H1 (cell line): Measurements from ENCODE around the gene STAT4. TPM values are rescaled to one million over a fixed set of nuclear protein-coding genes. Genes with fewer than 3 reads are reported as not detected.

ENCODE experiments used
- CTCF ChIA-PET: fragments of 300-600 bp; sonication (Branson Sonifier 250); formaldehyde crosslinking; loops from one replicate; lab custom pipeline; 2021; ENCODE audit not compliant: partially characterized antibody; lab: Charles Lee
- POLR2A ChIA-PET: fragments of 300-600 bp; sonication (Branson Sonifier 250); formaldehyde crosslinking; loops from one replicate; lab custom pipeline; 2021; ENCODE audit warnings: inconsistent platforms; ENCODE audit not compliant: partially characterized antibody; lab: Charles Lee
- DNase-seq, 2 experiments: peaks; one replicate each; pipeline versions ENCODE4 v3.0.0 to v3.0.0-alpha.2; 2010 to 2022; ENCODE audit warnings: low spot score in 2 of 2, low read depth in 1 of 2, mixed read lengths in 1 of 2
- FAIRE-seq: peaks from 2 replicates; lab custom pipeline; 2011; peaks lifted over from hg19 to GRCh38; lab: Jason Lieb, UNC
- H2AFZ ChIP-seq: 2 replicates; pipeline ENCODE4 v1.8.1; 2012; ENCODE audit warnings: low read length, inconsistent platforms
- H2AK5ac ChIP-seq: 2 replicates; pipeline ENCODE4 v1.6.1; 2013; ENCODE audit warnings: low read depth, low read length
- H2BK120ac ChIP-seq: replicated peaks from 2 replicates; pipeline ENCODE3; 2013; ENCODE audit warnings: low read depth, low read length, inconsistent platforms
- H2BK12ac ChIP-seq: 2 replicates; pipeline ENCODE4 v1.6.1; 2013; ENCODE audit warnings: low read depth, low read length
- H2BK15ac ChIP-seq: 2 replicates; pipeline ENCODE4 v1.6.1; 2013; ENCODE audit warnings: low read length
- H2BK20ac ChIP-seq: 2 replicates; pipeline ENCODE4 v1.6.1; 2013; ENCODE audit warnings: low read length
- H2BK5ac ChIP-seq: 2 replicates; pipeline ENCODE4 v1.6.1; 2013; ENCODE audit warnings: low read depth, low read length
- H3K14ac ChIP-seq: 2 replicates; pipeline ENCODE4 v1.6.1; 2013; ENCODE audit warnings: inconsistent platforms; ENCODE audit not compliant: insufficient read length
- H3K18ac ChIP-seq: 2 replicates; pipeline ENCODE4 v1.6.1; 2013; ENCODE audit warnings: low read length; ENCODE audit errors: extremely low read depth
- H3K23ac ChIP-seq: 2 replicates; pipeline ENCODE4 v1.6.1; 2013; ENCODE audit warnings: inconsistent platforms; ENCODE audit not compliant: insufficient read length
- H3K23me2 ChIP-seq: 2 replicates; pipeline ENCODE4 v1.6.1; 2013; ENCODE audit warnings: low read depth, low read length
- H3K27ac ChIP-seq: 2 replicates; pipeline ENCODE4 v1.6.1; 2011; ENCODE audit warnings: low read depth, low read length, inconsistent platforms
- H3K27me3 ChIP-seq, 4 experiments: replicated peaks in 1 of 4; 1 replicate in 1 of 4; 2 replicates in 3 of 4; pipeline versions ENCODE4 v1.6.1 to v1.8.1; 2011 to 2013; ENCODE audit warnings: low read length in 3 of 4, mild to moderate bottlenecking in 3 of 4, inconsistent platforms in 2 of 4, mixed read lengths in 2 of 4, moderate library complexity in 1 of 4; ENCODE audit not compliant: control insufficient read depth in 3 of 4, insufficient read depth in 3 of 4; ENCODE audit errors: extremely low read depth in 1 of 4
- H3K36me3 ChIP-seq, 4 experiments: 2 replicates each; pipeline versions ENCODE4 v1.6.1 to v1.8.1; 2011 to 2013; ENCODE audit warnings: mild to moderate bottlenecking in 4 of 4, low read length in 3 of 4, moderate library complexity in 2 of 4, control low read depth in 1 of 4, inconsistent platforms in 1 of 4; ENCODE audit not compliant: insufficient read depth in 4 of 4, control insufficient read depth in 2 of 4
- H3K4ac ChIP-seq: replicated peaks from 2 replicates; pipeline ENCODE3; 2013; ENCODE audit warnings: low read length, low read depth, mixed read lengths, inconsistent platforms; ENCODE audit not compliant: insufficient read length
- H3K4me1 ChIP-seq, 4 experiments: replicated peaks in 1 of 4; 1 replicate in 1 of 4; 2 replicates in 3 of 4; pipeline versions ENCODE4 v1.6.1 to v1.8.1; 2011 to 2013; ENCODE audit warnings: low read length in 3 of 4, inconsistent platforms in 2 of 4, mixed read lengths in 1 of 4; ENCODE audit not compliant: insufficient read depth in 4 of 4, control insufficient read depth in 3 of 4
- H3K4me2 ChIP-seq, 2 experiments: 2 replicates each; pipeline versions ENCODE4 v1.6.1 to v1.8.1; 2011 to 2013; ENCODE audit warnings: low read depth in 2 of 2, low read length in 2 of 2, control low read depth in 1 of 2, inconsistent platforms in 1 of 2, mild to moderate bottlenecking in 1 of 2; ENCODE audit not compliant: insufficient read depth in 1 of 2
- H3K4me3 ChIP-seq, 4 experiments: fragments of 200-600, 300-600 bp in 1 of 4; sonication (generic), shearing (Covaris generic), sonication (Bioruptor Twin) in 1 of 4; 2 replicates each; pipeline versions ENCODE4 v1.5.1 to v1.8.1; 2011 to 2016; ENCODE audit warnings: low read length in 4 of 4, low read depth in 3 of 4, control low read depth in 2 of 4, inconsistent platforms in 2 of 4, mild to moderate bottlenecking in 2 of 4, mixed read lengths in 1 of 4, moderate library complexity in 1 of 4; ENCODE audit not compliant: insufficient read depth in 2 of 4; ENCODE audit errors: extremely low read depth in 1 of 4
- H3K56ac ChIP-seq: replicated peaks from 2 replicates; pipeline ENCODE3; 2013; ENCODE audit warnings: low read depth, mild to moderate bottlenecking, mixed read lengths, low read length, inconsistent platforms; ENCODE audit not compliant: insufficient read length
- H3K79me1 ChIP-seq: 2 replicates; pipeline ENCODE4 v1.6.1; 2013; ENCODE audit warnings: low read depth, low read length, control low read depth
- H3K79me2 ChIP-seq, 2 experiments: 2 replicates each; pipeline versions ENCODE4 v1.6.1 to v1.8.1; 2012 to 2013; ENCODE audit warnings: low read length in 2 of 2, mild to moderate bottlenecking in 2 of 2, inconsistent platforms in 1 of 2; ENCODE audit not compliant: insufficient read depth in 2 of 2, control insufficient read depth in 1 of 2
- H3K9ac ChIP-seq, 4 experiments: replicated peaks in 1 of 4; 1 replicate in 1 of 4; 2 replicates in 3 of 4; pipeline versions ENCODE4 v1.6.1 to v1.8.1; 2011 to 2013; ENCODE audit warnings: low read depth in 3 of 4, low read length in 3 of 4, control low read depth in 2 of 4, mild to moderate bottlenecking in 2 of 4, moderate library complexity in 2 of 4, inconsistent platforms in 1 of 4; ENCODE audit errors: extremely low read depth in 1 of 4
- H3K9me3 ChIP-seq, 2 experiments: 2 replicates each; pipeline versions ENCODE4 v1.6.1 to v1.8.1; 2012 to 2013; ENCODE audit warnings: mild to moderate bottlenecking in 2 of 2, moderate library complexity in 2 of 2, control low read depth in 1 of 2, inconsistent platforms in 1 of 2, low read depth in 1 of 2, low read length in 1 of 2, mixed read lengths in 1 of 2; ENCODE audit not compliant: insufficient read depth in 2 of 2
- H4K20me1 ChIP-seq, 2 experiments: replicated peaks in 1 of 2; 2 replicates each; pipeline versions ENCODE3 to v1.8.1; 2011 to 2013; ENCODE audit warnings: inconsistent platforms in 2 of 2, low read length in 2 of 2, mild to moderate bottlenecking in 1 of 2; ENCODE audit not compliant: insufficient read depth in 2 of 2, control insufficient read depth in 1 of 2
- H4K5ac ChIP-seq: 2 replicates; pipeline ENCODE4 v1.6.1; 2013; ENCODE audit warnings: low read length, low read depth, mixed read lengths, inconsistent platforms; ENCODE audit not compliant: insufficient read length
- H4K8ac ChIP-seq: 2 replicates; pipeline ENCODE4 v1.8.0; 2013; ENCODE audit warnings: mild to moderate bottlenecking, moderate library complexity, low read length, inconsistent platforms; ENCODE audit not compliant: insufficient read depth; ENCODE audit errors: extremely low read depth
- H4K91ac ChIP-seq: replicated peaks from 2 replicates; pipeline ENCODE3; 2013; ENCODE audit warnings: low read length, mixed read lengths, inconsistent platforms; ENCODE audit not compliant: insufficient read length
- CBX5 ChIP-seq: fragments of 300-800, 300-1000 bp; sonication (generic); IDR thresholded peaks from 2 replicates; pipeline ENCODE4 v1.7.1; 2016; ENCODE audit warnings: antibody characterized with exemption, low read length, low read depth
- WGBS, 2 experiments: shearing (Covaris generic) in 1 of 2; methylation state at CpG; one replicate each; pipeline versions ENCODE4 v1.1.6 to v1.1.7; 2013 to 2015; ENCODE audit warnings: low lambda C conversion rate in 2 of 2, mixed read lengths in 2 of 2, inconsistent platforms in 1 of 2, low coverage in 1 of 2, missing lambda C conversion rate in 1 of 2; ENCODE audit not compliant: insufficient replicate concordance in 2 of 2, insufficient coverage in 1 of 2, insufficient read length in 1 of 2; ENCODE audit errors: extremely low coverage in 1 of 2, missing lambda C conversion rate in 1 of 2; 5-methylcytosine and 5-hydroxymethylcytosine counted together
- polyA plus RNA-seq, 7 experiments: library from polyadenylated mRNA; depleted of rRNA in 3 of 7; stranded (reverse) in 5 of 7; unstranded in 2 of 7; fragments of >200 nt in 5 of 7; fragments of 200-250 nt in 2 of 7; gene quantifications; 1 replicate in 5 of 7; 2 replicates in 1 of 7; 4 replicates in 1 of 7; pipeline versions ENCODE4 v1.2.1 to v1.2.3, GENCODE V29; 2011 to 2013; ENCODE audit warnings: missing spikeins in 2 of 7, mixed read lengths in 2 of 7
- total RNA-seq: library from RNA; stranded (reverse); fragmentation: NEBNext Ultra II Directional; extraction: Animal tissue kit (Norgen Biotek cat#: 25700); gene quantifications from 2 replicates; pipeline ENCODE4 v1.2.1, GENCODE V29; 2021

STAT4 gene
- total and polyA plus RNA-seq, 2 of the 8 experiments (the other 6 are each of a cell fraction or from before 2014, with no cell fraction given), result 0.36 to 0.63 TPM

GRCh38 chr2:191145769-191146471, 4.9 kb downstream of the STAT4 start:
- Histone ChIP-seq H2BK120ac (no peak overlapping the region), H3K18ac (no peak overlapping the region), H3K4me1 (0 out of 7 replicates have a peak, but pooled peaks cover 0 to 2% (median 0%) of the 10 kb centered on the region in 4 experiments), H3K14ac (no peak overlapping the region), H3K4me2 (no peak overlapping the region), H3K9ac (no peak overlapping the region), H4K8ac (no peak overlapping the region), H3K23ac (no peak overlapping the region), H3K36me3 (no peaks in the 10 kb centered on the region), H2BK15ac (no peak overlapping the region), H3K27ac (no peak overlapping the region), H4K20me1 (no peaks in the 10 kb centered on the region), H3K23me2 (peaks cover 9% of the 10 kb centered on the region), H4K5ac (no peak overlapping the region), H3K27me3 (peaks cover 0 to 5% (median 2%) of the 10 kb centered on the region in 4 experiments; a peak in 2 of 7 replicates), H2AFZ (peak overlapping the region; percentile 35; the same call in 1 of the 2 replicates), H3K4me3 (no peak overlapping the region), H3K56ac (no peak overlapping the region), H3K79me1 (no peaks in the 10 kb centered on the region), H2BK12ac (no peak overlapping the region), H2AK5ac (no peak overlapping the region), H3K9me3 (no peaks in the 10 kb centered on the region), H2BK20ac (no peak overlapping the region), H4K91ac (no peak overlapping the region), H3K79me2 (no peaks in the 10 kb centered on the region), H3K4ac (no peak overlapping the region), H2BK5ac (no peak overlapping the region)
- no peak for TF ChIP-seq CBX5
- CTCF ChIA-PET, result interaction anchor here (3.4 kb wide), 1 partner anchor 94 kb away, joined by 13 read pairs; no protein-coding TSS in a partner anchor
- DNase-seq, result no peak
- 89% methylated on average over 4 of the region's 4 CpGs; no CpG with 5 or more reads in 1 of the 2 experiments for WGBS, 2 experiments
- POLR2A ChIA-PET, result no interaction called here
- FAIRE-seq, result no peak
